Gastroesophageal sphincter (tissue), 3 donors: Measurements from ENCODE around the gene STMP1.

ENCODE experiments used
- CTCF ChIP-seq, 4 experiments: fragments of 200-600 bp in 2 of 4; fragments of 450-650 bp in 2 of 4; sonication (generic) in 1 of 4; IDR thresholded peaks; one replicate each; pipeline ENCODE4 v1.5.1; 2017 to 2019; ENCODE audit warnings: antibody characterized with exemption in 4 of 4, mild to moderate bottlenecking in 2 of 4, moderate library complexity in 2 of 4
- EP300 ChIP-seq: sonication (generic); formaldehyde crosslinking; IDR thresholded peaks from one replicate; pipeline ENCODE4 v1.6.1; 2017; ENCODE audit warnings: antibody characterized with exemption, mild to moderate bottlenecking
- POLR2A ChIP-seq, 2 donors: fragments of 450-650 bp; IDR thresholded peaks; one replicate each; pipeline ENCODE4 v1.6.1; 2017; ENCODE audit warnings: antibody characterized with exemption in 2 of 2, mild to moderate bottlenecking in 2 of 2, moderate library complexity in 1 of 2
- POLR2AphosphoS5 ChIP-seq: sonication (generic); formaldehyde crosslinking; IDR thresholded peaks from one replicate; pipeline ENCODE4 v1.6.1; 2017; ENCODE audit warnings: antibody characterized with exemption

- TF ChIP-seq CTCF (IDR thresholded peaks at IDR 0.05) (peak; percentile 64 to 78 (median 70)), POLR2AphosphoS5 (no peak), POLR2A (IDR thresholded peaks at IDR 0.05) (no peak), EP300 (no peak)
Measured at GRCh38 chr7:135645296-135645904, 16.9 kb upstream of the STMP1 start.
